HG03095 (cell line): ENCODE data around the gene SNRK.

Source experiments
- ATAC-seq: cut with Tn5 transposase; IDR thresholded peaks from one replicate; pipeline ENCODE4 v1.9.1; 2021; ENCODE audit warnings: moderate library complexity; ENCODE audit not compliant: unreplicated experiment

Gene SNRK

DNA sequence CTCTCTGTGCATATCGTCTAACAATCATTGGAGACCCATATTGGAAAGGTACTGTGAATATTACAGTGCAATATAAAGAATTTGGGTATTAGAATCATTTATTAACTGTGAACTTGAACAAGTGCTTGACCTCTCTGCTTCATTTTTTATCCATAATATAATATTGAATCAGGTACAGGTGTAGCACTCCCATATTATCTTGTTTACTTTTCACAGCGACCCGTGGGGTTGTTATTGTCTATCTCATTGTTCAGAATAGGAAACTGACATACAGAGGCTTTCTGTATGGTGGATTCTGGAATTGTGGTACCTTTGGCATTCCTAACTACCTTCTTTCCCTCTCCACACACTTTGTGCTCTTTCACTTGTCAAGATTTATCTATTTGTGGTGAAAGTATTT, 17.8 kb downstream of the SNRK start:
- ATAC-seq: no peak

DNA sequence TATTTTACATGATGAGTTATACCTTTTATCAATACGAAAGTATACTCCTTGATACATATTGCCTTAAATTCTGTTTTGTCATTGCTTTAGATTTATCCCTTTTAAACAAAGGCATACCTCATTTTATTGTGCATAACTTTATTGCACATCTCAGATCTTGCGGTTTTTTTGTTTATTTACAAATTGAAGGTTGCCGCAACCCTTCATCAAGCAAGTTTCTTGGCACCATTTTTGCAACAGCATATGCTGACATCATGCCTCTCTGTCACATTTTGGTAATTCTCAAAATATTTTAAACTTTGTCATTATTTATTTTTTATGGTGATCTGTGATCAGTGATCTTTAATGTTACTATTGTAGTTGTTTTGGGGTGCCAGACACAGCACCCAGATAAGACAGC, 20.9 kb downstream of the SNRK start:
- ATAC-seq: no peak

DNA sequence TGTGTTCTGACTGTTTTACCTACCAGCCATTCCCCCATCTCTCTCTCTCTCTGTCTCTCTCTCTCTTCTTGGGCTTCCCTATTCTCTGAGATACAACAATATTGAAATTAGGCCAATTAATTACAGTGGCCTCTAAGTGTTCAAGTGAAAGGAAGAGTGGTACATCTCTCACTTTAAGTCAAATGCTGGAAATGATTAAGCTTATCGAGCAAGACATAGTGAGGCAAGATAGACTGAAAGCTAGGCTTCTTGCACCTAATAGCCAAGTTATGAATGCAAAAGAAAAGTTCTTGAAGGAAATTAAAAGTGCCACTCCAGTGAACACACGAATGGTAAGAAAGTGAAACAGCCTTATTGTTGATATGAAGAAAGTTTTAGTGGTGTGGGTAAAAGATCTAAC, 21.3 kb downstream of the SNRK start:
- ATAC-seq: no peak

DNA sequence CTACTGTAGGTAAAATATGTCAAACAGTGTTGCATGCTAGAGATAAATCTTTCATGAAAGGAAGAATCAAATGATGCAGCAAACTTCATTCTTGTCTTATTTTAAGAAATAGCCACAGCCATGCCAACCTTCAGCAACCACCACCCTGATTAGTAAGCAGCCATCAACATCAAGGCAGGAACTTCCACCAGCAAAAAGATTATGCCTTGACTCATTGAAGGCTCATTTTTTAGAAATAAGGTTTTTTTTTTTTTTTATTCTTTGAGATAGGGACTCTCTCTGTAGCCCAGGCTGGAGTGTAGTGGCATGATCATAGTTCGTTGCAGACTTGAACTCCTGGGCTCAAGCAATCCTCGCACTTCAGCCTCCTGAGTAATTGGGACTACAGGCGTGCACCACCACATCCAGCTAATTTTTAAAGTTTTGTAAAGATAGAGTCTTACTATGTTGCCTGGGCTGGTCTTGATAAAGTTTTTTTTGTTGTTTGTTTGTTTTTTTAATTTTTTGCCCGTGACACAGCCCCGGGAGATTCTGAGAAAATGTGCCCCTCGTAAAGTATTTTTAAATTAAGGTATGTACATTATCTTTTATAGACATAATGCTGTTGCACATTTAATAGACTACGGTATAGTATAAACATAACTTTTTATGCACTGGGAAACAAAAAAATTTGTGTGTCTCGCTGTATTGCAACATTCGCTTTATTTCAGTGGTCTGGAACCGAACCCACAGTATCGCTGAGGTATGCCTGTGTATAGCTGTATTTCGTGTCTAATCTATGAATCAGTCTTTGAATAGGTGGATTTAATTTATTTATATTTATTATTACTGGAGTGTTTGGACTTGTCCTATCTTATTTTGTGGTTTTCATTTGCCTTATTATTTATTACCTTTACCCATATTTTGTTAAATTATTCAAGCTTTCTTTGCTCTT, 23.3 kb downstream of the SNRK start:
- no peak for ATAC-seq

DNA sequence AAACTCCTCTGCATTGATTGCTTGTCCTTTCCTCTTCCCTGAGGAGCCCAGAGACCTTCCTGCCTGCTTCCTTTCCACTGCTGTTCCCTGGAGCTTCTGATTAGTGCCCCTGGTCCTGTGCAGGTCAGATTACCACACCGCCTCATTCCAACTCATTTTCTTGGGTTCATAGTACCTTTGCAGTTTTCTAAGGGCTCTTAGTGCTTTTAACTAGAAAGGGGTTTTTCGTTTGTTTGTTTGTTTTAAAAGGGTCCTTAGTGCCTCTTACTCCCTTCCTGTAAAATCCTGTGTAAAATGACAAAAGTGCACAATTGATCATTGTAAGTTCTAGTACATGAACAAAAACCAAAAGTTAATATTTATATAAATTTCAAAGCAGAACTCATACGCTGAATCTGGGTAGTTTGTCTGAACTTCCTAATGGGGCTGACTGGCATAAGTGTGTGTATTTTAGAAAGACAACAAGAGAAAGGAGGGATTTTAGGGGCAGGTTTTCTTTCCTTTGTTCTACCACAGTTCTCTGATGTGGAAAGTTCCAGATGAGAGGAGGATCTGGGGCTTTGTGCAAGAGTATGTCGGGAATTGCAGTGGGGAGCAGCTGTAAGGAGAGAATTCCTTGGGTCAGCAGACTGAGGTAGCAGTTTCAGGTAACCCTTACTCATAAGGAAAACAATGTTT, 30.6 kb downstream of the SNRK start:
- no peak for ATAC-seq

DNA sequence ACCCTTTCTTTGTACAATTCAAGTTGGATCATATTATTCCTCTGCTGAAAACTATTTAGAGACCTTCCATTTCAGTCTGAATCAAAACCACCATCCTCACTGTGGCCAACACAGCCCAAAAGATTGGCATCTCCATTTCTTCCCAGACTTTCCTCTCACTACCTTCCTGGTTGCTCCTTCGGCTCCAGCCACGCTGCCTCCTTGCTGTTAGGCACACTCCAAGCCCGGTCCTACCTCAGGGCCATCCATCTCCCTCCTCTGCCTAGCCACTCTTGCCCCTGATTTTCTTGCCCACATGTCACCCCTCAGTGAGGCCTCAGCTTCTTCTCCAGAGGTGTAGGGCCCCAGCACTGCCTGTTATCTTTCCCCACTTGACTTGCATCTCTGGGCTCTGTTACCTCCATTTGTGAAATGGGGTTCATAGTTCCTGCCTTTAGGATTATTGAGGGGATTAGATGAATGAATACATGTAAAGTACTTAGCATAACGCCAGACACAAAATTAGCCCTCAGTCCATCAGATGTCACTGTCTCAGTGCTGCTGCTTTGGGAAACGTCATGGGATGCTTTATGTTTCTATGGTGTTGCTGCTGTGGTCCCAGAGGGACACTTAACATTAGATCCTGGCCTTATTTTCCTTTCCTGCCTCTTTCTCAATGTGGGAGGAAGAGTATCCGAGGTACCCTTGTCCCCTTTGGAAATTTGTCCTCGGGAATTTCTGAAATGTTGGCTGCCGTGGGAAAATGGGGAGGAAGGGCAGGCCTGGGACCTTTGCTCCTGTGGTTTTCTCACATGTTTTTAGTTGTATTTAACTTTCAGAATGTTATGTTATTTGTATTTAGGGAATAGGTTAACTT, 31.3 kb downstream of the SNRK start:
- ATAC-seq: no peak

DNA sequence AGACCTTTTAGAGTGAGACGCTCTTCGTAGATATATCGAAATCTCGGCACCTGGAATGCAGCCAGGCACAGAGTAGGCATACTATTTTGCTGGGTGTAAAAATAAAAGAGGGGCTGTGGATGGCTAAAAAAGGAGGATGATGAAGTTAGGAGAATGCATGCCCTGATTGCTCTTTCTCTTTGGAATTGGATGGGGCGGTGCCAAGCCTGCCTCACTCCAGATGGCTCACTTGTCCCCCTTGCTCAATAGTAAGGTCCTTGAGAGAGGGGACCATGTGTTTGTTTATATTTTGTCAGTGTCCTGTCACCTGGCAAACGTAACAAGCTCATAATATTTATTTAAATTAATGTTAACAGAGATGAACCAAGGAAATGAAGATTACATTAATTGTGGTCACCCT, 33.0 kb downstream of the SNRK start:
- ATAC-seq: no peak

DNA sequence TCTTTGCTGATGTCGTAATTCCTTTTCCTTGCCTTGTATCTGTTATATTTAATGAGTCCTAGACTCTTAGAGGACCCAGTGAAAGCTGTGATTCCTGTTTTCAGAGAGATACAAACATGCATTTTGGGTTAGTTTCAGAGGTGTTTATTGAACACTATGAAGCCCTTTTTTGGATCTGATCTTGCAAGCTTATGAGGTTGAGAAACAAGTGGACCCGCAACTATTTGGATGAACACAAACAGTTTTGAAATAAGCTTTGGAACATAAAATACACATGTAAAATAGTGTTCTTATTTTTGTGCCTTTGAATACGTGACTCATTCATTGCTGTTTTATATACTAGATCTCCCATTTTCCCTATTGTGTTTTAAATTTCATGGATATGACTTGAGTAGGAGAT, 33.5 kb downstream of the SNRK start:
- no peak for ATAC-seq

DNA sequence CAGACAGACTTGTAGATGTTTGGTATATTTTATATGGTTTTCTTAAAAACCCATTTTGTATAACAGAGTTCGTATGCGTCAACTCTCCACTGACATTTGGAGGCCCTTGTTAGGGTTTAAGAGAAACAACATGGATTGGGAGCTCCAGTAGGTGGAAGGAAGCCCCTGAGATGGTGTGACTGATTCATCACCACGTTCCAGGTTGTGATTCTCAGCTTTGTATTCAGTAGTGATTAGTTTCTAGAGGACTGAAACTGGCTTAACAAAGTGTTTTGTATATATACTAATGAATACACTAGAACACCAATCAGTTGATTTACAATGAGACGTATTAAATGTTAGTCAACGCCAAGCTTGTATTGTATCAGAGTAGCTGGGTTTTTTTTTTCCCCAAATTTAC, 33.9 kb downstream of the SNRK start:
- ATAC-seq: no peak

DNA sequence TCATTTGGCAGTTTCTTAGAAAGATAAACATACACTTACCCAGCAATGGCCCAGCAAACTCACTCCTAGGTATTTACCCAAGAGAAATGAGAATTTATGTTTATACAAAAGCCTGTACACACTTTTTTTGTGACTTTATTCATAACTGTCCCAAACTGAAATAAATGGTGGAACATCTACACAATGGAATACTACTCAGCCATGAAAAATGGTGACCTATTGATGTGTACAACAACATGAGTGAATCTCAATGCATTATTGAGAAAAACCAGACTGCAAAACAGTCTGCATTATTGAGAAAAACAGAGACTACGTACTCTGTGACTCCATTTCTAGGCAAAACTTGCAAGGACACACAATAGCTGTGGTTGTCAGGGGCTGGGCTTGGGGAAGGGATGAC, 37.2 kb downstream of the SNRK start:
- ATAC-seq: no peak

DNA sequence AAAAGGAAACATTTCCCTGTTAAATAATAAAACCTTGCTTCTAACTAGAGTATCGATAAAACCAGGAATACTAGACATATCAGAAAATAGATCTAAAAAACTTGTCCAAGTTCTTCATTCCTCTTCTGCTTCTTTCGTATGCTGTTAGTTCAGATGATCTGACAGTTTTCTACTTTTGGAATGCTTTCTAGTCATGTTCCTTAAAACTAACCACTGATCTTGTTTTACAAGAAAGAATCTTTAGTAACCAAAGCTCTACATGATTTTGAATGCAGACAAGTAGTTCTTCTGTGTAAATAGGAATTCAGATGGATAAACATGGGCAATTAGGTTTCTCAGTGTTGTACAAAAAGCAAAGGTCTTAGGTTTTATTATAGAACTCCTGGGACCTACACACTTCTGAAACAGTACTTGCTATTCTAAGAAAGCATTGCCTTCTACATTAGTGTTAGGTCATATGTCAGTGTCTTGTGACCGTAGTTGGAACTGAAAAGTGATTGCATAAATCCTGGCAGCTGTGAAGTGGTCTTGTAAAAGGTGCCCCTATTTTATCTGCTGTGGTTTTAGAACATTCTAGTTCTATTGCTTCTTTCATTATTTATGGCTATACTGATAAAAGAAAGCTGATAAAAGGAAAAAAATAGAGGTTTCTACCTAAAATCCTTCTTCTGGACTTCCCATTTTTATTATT, 40.7 kb downstream of the SNRK start:
- ATAC-seq: no peak

DNA sequence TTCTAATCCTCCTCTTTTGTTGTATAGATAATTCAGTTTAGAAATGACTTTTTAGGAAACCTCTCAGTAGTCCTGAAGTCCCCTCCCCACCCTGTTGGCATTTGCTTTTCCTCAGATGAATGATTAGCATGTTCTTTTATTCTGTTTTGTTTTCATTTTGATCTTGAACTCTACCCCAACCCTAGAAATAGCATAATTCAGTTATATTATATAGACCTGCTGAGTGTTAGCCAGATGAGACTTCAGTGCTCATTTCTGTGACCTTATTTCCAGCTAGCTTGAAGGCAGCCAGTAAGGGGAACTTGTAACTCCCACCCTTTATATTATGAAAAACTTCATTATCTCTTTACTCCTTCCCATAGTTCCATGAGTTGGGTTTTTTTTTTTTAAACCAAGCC, 41.2 kb downstream of the SNRK start:
- no peak for ATAC-seq

DNA sequence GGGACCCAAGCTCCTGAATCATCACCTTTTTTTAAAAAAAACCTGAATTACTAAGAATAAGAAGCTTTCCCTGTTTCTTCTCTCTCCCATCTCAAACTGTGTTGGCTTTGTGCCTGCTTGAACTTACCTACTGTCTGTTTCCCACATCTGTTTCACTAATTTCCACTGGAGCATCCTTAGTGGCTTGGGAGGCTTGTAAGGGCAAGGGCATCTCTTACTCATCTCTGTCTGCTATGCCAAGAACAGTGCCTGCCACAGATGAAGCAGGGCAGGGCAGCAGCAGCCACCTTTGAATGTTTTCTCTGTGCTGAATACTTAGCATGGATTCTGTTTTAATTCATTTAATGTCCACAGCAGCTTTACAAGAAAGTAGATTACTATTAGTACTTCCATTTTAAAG, 42.3 kb downstream of the SNRK start:
- ATAC-seq: no peak

DNA sequence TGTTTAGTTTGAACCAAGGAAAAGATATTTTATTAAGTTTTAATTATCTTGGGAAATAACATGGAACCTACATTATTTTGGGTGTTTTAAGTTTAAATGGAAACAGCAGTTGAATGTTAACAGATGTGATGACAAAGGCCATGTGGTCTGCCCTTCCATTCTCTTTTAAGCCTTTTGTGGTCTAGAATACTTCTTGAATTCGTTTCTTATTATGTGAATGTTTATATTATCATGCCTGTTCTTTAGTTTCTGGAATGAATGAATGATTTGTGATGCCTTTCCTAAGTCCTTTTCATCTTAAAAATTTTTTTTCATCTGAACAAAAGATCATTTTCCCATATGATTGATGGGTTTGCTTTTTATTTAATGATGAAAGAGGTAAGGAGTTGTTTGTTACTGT, 44.6 kb downstream of the SNRK start:
- ATAC-seq: no peak

DNA sequence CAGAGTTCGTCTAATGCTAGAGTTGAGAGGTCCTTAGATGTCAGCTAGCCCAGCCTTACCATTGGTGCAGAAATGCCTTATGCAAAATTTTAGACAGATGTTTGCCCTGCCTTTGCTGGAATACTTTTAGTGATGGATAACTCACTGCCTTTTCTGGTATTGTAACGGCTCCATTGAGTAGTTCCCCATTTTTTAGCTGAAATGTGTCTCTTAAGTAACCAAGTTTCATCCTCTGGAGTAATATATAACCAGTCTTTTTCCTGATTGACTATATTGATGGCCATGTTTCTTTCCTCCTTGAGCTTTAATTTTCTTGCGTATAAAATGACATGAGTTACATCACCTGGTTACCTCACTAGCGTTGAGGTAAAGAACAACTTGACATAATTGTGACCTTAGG, 45.0 kb downstream of the SNRK start:
- ATAC-seq: no peak

DNA sequence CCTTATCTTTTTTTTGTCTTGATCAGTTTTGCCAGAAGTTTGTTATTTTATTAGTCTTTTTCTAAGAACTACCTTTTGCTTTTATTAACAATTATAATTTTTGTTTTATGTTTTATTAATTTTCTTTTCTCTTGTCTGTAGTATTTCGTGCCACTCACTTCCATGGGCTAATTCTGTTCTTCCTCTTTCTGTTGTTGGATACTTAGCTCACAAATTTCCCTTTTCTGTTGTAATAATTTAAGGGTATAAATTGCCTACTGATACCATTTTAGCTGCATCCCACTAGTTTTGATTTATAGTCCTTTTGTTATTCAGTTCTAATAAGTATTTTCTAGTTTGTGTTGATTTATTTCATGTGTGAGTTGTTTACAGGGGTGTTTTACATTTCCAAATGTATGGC, 48.6 kb downstream of the SNRK start:
- ATAC-seq: no peak

DNA sequence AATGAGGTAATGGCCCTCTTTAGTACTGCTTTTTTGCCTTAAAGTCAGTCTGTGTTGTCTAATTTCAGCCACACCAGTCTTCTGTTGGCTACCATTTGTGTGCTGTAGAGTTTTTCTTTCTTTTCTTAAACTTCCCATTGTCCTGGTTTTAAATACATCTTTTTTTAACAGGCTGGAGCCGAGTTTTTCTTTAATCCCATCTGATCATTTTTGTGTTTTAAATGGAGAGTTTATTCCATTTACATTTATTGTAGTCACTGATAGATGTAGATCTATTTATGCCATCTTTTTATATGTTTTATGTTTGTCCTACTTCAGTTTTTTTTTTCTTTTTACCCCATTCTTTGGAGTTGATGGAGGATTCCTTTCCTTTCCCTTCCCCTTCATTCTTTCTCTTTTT, 49.5 kb downstream of the SNRK start:
- ATAC-seq: no peak

DNA sequence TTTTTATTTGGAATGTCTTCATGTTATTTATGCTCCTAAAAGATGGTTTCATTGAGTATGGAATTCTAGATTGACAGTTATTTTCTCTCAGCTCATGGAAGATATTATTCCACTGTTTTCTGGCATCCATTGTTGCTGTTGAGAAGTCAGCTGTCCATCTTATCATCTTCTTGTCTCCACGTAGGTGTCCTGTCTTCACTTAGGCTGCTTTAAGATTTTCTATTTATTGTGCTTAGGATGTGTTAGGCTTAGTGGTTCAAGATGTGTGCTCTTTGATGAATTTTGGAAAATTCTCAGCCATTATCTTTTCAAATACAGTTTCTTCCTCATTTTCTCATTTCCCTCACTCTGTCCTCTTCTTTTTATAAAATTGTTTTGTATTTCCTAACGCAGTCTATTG, 52.0 kb downstream of the SNRK start:
- no peak for ATAC-seq

DNA sequence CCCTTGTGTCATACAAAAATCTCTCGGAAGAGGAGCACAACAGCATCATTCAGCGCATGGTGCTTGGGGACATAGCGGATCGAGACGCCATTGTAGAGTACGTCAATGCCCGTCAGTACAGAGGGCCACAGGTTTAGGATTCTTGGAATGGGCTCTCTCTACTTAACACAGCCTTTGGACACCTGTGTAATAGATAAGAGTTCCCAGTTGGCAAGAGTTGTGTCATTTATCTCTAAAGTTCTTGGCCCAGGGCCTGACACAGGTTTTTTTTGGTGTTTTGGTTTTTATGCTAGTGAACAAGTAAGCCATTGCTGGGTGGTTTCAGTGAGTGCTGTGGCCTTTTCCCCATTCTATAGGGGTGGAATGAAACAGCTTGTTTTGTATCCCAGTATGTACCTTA, 54.1 kb downstream of the SNRK start:
- ATAC-seq: no peak

DNA sequence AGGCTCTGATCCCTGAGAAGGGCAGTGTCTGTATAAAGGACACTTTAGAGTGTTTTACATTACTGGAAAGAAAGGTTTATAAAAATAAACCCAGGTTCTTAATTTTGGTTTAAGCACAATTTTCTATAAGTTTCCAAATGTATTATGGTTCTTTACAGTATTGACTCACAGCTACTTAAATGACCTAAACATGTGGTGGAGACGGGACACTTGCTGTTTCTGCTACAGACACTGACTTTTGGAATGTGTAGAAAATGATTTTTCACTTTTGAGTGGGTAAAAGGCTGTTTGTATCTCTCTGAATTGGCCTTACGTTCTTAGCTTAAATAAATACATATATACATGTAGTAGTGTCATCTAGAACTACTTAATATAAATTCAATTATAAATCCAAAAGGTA, 55.4 kb downstream of the SNRK start:
- no peak for ATAC-seq

DNA sequence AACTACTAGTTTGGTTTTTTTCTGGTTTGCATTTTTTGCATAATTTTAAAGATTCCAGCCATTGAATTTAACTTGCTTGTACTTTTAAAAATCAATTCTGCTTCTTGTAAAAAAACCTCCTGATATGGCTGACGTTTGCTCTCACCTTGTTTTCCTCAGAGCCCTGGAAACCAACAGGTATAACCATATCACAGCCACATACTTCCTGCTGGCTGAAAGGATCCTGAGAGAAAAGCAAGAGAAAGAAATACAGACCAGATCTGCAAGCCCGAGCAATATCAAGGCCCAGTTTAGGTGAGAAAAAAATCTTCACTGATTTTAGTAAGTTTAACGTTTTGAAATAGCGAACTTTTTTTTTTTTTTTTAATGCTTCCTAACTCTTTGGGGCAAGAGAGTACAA, 56.8 kb downstream of the SNRK start:
- no peak for ATAC-seq
